Measurements from ENCODE around the gene CAST.
"Not testable (repeated sequence)": the region's sequence is repeated elsewhere in the genome, so short reads cannot be mapped to it uniquely, and the experiment has no call there.

The CAST gene, protein sequence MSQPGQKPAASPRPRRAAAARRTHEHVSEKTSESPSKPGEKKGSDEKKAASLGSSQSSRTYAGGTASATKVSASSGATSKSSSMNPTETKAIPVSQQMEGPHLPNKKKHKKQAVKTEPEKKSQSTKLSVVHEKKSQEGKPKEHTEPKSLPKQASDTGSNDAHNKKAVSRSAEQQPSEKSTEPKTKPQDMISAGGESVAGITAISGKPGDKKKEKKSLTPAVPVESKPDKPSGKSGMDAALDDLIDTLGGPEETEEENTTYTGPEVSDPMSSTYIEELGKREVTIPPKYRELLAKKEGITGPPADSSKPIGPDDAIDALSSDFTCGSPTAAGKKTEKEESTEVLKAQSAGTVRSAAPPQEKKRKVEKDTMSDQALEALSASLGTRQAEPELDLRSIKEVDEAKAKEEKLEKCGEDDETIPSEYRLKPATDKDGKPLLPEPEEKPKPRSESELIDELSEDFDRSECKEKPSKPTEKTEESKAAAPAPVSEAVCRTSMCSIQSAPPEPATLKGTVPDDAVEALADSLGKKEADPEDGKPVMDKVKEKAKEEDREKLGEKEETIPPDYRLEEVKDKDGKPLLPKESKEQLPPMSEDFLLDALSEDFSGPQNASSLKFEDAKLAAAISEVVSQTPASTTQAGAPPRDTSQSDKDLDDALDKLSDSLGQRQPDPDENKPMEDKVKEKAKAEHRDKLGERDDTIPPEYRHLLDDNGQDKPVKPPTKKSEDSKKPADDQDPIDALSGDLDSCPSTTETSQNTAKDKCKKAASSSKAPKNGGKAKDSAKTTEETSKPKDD

DNA sequence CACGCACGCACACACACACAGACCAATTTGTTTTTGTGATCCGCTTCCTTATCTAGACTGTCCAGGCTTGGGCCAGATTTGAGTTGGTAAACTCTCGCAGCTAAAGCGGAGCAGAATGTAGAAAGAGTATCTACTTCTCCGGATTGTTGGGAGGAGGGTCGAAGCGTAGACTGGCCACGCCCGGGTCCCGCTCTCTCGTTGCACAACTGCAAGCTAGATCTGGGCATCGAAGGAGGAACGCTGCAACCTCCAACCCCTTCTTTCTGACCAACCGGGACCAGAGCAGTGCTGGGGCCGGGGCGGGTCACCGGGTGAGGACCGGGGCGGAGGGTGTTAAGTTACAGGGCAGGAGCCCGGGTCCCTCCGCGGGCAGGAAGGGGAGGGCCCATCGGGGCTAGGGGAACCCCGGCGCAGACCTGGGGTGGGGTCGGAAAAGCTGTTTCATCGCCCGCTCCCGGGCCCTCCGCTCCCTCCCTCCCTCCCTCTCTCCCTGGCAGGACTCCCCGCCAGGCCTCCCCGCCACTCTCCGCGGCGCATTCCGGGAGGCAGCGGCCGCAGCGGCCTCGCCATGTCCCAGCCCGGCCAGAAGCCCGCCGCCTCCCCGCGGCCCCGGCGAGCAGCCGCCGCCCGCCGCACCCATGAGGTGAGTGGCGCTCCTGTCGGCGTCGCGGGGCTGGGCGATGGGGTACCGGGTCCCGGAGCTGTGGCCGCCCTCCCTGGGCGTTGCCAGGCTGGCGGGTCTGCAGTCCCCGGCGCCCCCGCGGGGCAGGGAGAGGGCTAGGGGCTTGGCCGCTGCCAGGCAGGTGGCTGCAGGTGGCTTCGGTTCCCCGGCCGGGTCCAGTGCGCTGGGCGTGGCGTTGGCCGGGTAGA lies at the start of gene CAST:
CAST (plus strand) TSS at position 522 of the 870 bp plus-strand sequence; CDS start at position 569, 47 bp downstream.
- peak; percentile 79 for DNase-seq (ENCODE audit: low spot score)
- peak; percentile 60 for FAIRE-seq

GRCh38 chr5:96614110-96614691 lies 48.0 kb upstream of the CAST start:
- FAIRE-seq, result peak; percentile 81
- peak; percentile 74 for DNase-seq (ENCODE audit: low spot score)

- FAIRE-seq, result no peak
- no peak for DNase-seq (ENCODE audit: low spot score)
Observed at GRCh38 chr5:96615223-96615622, 47.0 kb upstream of the CAST start.

DNA sequence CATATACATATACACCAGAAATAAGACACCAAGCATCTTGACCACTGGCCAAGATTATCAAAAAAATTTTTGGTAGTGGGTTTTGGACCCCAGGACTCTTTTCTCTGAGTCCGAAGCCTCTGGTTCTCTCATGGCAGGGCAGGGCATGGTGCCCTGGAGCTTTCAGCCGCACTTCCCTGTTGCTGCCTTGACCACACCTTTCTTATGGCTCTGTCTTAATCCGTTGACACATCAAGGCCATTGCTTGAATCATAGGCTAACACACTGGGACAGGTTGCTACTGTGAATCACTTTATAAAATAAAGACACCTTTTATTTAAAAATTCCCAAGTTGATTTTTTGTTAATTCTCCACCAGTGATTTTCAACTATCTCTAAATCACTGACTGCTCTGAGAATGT lies 45.4 kb upstream of the CAST start:
- DNase-seq (ENCODE audit: low spot score) (no peak), FAIRE-seq (no peak)

DNA sequence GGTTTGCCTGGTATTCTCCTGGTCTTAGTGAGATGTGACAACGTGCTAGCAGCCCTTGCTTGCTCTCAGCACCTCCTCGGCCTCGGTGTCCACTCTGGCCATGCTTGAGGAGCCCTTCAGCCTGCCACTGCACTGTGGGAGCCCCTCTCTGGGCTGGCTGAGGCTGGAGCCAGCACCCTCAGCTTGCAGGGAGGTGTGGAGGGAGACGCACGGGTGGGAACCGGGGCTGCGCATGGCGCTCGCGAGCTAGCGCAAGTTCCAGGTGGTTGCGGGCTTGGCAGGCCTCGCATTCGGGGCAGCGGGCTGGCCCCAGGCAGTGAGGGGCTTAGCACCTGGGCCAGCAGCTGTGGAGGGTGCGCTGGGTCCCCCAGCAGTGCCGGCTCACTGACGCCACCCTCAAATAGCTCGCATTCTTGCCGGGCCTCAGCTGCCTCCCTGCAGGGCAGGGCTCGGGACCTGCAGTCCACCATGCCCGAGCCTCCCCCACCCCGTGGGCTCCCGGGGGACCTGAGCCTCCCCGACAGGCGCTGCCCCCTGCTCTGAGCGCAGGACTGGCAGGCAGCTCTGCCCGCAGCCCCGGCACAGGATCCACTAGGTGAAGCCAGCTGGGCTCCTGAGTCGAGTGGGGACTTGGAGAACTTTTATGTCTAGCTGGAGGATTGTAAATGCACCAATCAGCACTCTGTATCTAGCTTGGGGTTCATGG lies 43.7 kb upstream of the CAST start:
- FAIRE-seq; DNase-seq (ENCODE audit: low spot score): not testable (repeated sequence)

DNA sequence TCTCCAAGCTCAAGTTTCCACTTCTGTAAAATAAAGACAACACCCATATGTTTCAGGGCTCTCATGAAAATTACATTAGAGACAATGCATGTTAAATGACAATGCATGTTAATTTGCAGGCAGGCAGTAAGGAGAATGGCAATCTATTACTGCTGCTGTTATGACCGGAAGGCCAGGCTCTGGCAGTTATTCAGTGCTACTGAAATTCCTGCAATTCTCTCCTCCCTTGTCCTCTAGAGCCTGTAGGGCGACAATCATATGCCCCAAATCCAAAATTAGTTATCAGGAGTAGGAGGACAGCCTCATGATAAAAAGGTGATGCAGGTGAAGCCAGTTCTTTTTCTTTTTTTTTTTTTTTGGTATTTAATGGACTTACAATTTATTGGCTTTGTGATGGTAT lies 42.2 kb upstream of the CAST start:
- FAIRE-seq (no peak), DNase-seq (ENCODE audit: low spot score) (no peak)

DNA sequence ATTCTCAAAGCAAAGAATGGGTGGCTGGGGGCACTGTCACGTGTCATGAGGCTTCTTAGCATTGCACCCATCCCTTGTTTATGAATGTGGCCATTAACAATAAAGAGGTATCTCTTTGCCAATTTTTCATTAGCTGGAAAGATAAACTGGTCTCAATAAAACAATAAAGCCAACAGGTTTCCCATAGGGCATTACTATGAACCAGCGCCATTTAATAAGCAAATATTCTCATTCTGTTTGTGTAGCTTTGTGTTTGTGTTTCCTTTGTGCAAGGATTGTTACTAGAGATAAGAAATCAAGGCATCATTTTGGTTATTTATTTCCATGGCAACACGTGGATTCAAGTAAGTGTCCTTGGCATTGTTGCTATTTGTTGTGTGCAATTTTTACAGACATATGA lies 37.6 kb upstream of the CAST start:
- DNase-seq (ENCODE audit: low spot score), result no peak

DNA sequence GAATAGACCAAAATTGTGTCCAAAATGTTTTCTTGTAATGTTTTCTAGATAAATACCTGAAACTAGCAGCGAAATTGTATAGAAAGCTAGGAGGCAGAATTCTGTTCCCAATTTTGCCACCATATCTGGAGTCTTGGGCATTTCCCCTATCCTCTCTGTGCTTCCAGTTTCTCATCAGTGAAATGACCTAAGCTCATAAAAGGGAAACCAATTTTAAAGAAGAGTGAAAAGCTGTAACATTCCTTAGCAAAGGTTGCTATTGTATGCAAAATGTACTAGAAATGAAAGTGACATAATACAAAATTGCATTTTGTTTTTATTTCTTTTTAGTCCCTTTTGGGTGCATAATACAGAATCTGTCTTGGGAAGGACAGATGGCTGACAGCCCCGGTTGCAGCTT lies 36.8 kb upstream of the CAST start:
- FAIRE-seq (no peak), DNase-seq (ENCODE audit: low spot score) (no peak)

More for the DNA sequence above, 37.6 kb upstream of the CAST start:
- FAIRE-seq, result no peak

DNA sequence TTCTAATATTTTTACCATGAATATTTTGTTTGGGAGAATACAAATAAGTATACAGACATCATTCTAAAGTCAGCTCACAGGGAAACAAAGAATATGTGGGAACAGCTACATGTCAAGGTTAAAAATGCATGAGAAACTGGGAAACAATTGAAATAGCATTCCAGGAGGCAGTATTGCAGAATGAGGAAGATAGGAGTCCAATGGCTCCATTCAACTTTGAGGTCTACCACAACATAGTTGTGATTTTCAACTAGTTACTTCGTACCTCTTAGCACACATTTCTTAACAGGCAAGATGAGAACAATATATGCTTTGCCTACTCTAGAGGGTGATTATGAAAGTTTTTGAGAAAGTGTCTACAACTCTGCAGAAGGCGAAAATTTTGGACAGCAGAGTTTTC lies 35.2 kb upstream of the CAST start:
- DNase-seq (ENCODE audit: low spot score) (peak; percentile 9), FAIRE-seq (no peak)

DNA sequence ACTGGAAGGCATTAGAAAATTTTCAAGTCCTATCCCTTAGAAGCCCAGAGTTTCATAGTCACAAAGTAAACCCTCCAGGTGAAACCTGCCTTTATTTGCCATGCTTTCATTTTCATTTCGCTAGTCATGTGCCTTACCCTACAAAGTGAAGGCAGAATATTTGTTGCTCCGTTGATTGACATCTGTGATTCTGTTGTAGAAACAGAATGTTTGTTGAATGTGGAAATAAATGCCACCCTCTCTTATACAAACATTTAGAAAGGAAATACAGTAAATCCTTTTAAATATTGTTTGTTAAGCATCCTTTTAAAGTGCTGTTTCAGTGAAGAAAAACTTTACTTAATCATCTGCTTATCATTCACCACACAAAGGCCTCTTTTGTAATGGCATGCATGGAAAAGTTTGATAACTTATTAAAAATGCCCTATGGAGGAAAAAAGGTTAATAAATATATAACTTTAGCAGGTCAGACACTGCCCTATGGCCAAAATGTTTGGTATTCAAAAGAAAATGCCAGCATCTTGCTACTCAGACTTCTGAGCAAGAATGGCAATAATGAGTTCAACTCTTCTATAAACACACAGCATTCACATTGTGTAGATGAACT lies 34.3 kb upstream of the CAST start:
- no peak for DNase-seq (ENCODE audit: low spot score)
- FAIRE-seq, result no peak

DNA sequence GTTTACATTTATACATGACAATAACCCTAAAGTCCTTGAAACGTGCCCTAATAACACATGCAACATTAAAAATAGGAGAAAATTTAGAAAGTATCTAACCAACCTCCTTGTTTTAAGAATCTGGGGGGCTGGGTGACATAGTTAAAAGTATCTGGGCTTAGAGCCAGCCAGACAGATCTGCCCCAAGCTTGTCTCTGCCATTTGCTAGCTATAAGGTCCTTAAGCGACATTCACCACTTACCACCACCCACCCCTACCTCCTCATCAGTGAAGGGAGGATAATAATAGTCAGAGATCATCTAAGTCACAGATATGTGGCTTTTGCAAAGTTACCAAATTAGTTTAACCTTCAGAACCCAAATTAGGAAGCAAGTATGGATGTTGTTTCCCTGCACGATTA lies 33.8 kb upstream of the CAST start:
- FAIRE-seq (no peak), DNase-seq (ENCODE audit: low spot score) (no peak)

DNA sequence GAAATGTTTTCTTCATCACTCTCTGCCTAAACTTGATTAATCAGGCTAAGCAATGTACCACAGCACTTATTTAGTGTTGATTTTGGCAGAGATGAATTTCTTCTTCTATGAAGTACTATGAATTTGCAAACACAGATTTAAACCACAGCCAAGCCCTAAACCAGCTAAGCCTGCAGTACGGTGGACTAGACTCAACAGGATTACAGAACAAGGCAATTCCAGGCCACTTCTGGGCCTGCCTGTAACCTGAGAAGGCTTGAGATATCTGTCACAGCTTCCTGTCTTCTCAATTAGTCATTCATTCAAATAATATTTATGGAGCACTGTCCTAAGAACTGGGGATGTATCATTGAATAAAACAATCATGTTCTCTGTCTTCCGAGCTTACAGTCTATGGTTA lies 32.4 kb upstream of the CAST start:
- DNase-seq (ENCODE audit: low spot score) (peak; percentile 23), FAIRE-seq (no peak)

GRCh38 chr5:96633820-96634219 lies 28.4 kb upstream of the CAST start:
- no peak for FAIRE-seq
- no peak for DNase-seq (ENCODE audit: low spot score)

GRCh38 chr5:96634881-96635280 lies 27.3 kb upstream of the CAST start:
- no peak for FAIRE-seq
- DNase-seq (ENCODE audit: low spot score), result no peak

- FAIRE-seq (no peak), DNase-seq (ENCODE audit: low spot score) (no peak)
Observed at GRCh38 chr5:96636046-96636445, 26.1 kb upstream of the CAST start.

DNA sequence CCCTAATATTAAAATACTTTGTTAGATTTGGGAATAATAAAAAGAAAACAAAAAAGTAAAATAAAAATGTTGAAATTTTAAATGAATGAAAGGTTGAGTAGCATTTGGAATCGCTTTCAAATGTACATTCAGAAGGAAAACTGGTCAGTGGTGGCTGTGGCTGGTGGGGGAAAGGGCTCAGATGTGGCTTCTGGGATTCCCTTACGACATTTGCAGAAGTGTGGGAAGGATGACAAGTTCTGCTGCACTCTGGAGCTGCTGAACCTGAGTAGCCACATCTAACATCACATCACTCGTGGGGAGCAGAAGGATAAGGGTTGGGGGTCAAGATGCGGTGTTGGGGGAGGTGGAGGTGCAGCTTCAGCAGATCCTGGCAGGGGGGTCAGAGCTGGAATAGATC lies 25.6 kb upstream of the CAST start:
- DNase-seq (ENCODE audit: low spot score) (no peak), FAIRE-seq (no peak)

DNA sequence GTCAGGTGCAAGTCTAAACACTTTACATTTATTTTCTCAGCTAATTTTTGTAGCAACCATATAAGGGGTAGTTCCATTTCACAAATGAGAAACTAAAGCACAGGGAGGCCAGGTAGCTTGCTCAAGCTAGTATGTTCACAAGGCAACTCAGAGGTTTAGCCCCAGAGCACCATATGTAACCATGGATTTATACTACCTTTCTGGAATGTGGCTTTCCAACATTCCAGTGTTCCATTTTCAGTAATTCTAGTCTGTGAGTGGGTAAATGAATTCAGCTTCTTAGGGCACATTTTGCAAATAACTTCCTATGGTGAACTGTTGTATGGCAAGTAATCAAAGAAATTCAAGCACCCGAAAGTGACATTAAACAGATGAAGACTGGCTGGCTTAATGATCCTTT lies 25.0 kb upstream of the CAST start:
- FAIRE-seq (no peak), DNase-seq (ENCODE audit: low spot score) (no peak)

GRCh38 chr5:96638561-96638960 lies 23.6 kb upstream of the CAST start:
- DNase-seq (ENCODE audit: low spot score) (no peak), FAIRE-seq (no peak)

- FAIRE-seq, result no peak
- no peak for DNase-seq (ENCODE audit: low spot score)
Observed at GRCh38 chr5:96640696-96641095, 21.5 kb upstream of the CAST start.

Data from RCC 7860 (cell line).